ENCODE data around the gene TEX28.
"Not testable (repeated sequence)": the region's sequence is repeated elsewhere in the genome, so short reads cannot be mapped to it uniquely, and the experiment has no call there.

DNA sequence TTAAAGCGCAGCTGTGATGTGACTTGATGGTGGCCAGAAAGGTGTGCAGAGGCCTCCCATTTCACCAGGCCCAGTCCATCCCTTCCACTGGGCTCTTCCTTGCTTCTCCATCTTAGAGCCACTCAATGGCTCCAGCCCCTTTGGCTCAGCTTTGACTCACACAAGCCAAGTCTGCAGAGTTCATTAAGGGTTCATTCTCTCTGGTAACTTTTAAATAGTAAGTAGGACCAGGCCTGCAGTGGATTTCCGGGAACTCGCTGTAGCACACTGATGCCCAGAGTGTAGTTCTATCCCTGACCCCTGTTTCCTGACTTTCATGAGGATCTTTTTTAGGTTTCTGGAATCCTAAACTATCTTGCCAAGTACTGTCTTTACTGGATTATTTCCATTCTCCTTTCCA, 25.7 kb downstream of the TEX28 start:
- not testable (repeated sequence) for TF ChIP-seq CTCF, POLR2A (IDR thresholded peaks at IDR 0.05)
